ENCODE results near the gene CCDC60. TPM values are rescaled to one million over a fixed set of nuclear protein-coding genes. Genes with fewer than 3 reads are reported as not detected.

The CCDC60 gene
- total RNA-seq, 1 donor: not detected

DNA sequence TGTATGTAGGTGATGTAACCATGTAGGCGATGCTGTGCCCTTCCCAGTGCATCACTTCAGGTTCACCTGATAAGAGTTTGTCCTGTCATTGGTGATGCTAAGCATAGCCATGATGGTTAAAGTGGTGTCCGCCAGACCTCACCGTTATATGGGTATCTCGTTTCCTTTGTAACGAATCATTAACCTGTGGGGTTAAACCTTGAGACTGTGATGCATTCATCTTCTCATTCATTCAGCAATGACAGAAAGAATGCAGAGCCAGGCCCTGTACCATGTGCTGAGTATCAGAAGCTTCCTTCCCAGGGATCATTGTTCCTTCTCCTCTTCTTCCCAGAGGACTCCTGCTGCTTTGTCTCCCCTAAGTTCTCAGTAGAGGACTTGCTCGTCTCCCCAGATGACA lies 84.9 kb downstream of the CCDC60 start:
- TF ChIP-seq, protein P1, sequence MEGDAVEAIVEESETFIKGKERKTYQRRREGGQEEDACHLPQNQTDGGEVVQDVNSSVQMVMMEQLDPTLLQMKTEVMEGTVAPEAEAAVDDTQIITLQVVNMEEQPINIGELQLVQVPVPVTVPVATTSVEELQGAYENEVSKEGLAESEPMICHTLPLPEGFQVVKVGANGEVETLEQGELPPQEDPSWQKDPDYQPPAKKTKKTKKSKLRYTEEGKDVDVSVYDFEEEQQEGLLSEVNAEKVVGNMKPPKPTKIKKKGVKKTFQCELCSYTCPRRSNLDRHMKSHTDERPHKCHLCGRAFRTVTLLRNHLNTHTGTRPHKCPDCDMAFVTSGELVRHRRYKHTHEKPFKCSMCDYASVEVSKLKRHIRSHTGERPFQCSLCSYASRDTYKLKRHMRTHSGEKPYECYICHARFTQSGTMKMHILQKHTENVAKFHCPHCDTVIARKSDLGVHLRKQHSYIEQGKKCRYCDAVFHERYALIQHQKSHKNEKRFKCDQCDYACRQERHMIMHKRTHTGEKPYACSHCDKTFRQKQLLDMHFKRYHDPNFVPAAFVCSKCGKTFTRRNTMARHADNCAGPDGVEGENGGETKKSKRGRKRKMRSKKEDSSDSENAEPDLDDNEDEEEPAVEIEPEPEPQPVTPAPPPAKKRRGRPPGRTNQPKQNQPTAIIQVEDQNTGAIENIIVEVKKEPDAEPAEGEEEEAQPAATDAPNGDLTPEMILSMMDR (IDR thresholded peaks at IDR 0.05; ENCODE audit: insufficient read depth, low read length): no peak
- no peak for DNase-seq (ENCODE audit: low read depth)
- no peak overlapping the region for H3K4me3 ChIP-seq (ENCODE audit: low read depth, low read length)

DNA sequence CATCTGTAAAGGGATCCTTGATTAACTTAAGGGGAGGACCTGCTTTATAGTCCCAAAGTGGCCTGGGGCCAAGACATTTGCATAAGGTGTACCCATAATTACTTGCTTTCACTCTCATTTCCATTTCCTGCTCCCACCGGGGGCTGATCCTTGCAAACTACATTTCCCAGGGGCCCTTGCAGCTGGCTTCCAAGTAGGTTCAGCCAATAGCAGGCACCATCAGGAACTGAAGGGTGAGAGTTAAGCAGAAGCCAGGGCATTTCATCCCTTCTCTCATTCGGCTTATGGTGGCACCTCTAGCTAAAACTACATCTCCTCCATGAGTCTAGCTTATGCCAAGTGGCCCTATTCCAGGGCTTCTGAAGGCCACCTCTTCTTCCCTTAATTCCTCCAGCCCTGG lies 88.8 kb downstream of the CCDC60 start:
- H3K4me3 ChIP-seq (ENCODE audit: low read depth, low read length): no peak overlapping the region
- no peak for DNase-seq (ENCODE audit: low read depth)
- TF ChIP-seq, protein P1 (IDR thresholded peaks at IDR 0.05; ENCODE audit: insufficient read depth, low read length): no peak

DNA sequence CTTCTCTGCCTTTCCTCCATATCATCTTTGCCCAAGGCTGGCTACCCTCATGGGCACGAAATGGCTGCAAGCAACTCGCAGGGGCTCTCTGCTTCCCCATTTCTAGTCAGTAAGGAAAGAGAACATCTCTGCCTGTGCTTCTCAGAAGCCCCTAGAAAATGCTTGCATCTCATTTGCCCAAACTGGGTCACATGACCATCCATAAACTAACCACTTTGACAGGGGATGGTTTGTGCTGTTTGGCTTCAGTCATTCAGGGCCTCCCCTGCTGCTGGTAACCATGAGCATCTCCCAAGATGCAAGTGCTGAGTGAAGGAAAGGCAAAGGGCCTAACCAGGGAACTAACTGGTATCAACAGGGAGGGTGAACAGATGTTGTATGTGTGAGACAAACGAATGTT lies 91.1 kb downstream of the CCDC60 start:
- no peak overlapping the region for H3K4me3 ChIP-seq (ENCODE audit: low read depth, low read length)
- no peak for DNase-seq (ENCODE audit: low read depth)
- TF ChIP-seq, protein P1 (IDR thresholded peaks at IDR 0.05; ENCODE audit: insufficient read depth, low read length): no peak

DNA sequence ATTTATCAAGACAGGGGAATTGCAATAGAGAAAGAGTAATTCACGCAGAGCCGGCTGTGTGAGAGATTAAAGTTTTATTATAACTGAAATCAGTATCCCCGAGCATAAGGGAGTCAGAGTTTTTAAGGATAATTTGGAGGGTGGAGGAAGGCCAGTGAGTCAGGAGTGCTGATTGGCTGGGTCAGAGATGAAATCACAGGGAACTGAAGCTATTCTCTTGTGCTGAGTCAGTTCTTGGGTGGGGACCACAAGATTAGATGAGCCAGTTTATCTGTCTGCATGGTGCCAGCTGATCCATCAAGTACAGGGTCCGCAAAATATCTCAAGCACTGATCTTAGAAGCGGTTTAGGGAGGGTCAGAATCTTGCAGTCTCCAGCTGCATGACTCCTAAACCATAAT lies 96.6 kb downstream of the CCDC60 start:
- H3K4me3 ChIP-seq (ENCODE audit: low read depth, low read length): no peak overlapping the region
- TF ChIP-seq, protein P1 (IDR thresholded peaks at IDR 0.05; ENCODE audit: insufficient read depth, low read length): no peak
- no peak for DNase-seq (ENCODE audit: low read depth)

DNA sequence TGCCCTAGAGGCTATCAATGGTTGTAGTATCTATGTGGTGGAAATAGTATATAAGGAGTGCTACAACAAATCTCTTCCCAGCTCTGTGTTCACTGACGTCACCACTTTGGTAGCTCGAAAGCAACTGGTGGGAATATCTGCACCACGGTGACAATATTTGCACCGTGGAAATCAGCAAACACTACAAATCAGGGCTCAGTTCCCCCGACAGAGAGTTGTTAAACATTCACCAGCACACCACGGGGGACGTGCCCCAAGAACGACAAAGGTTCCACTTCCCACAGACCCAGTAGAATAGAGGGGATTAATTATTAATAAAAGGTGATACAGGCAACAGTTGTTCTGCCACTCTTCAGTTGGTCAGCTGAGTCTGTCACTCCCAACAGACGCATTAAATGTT lies 98.4 kb downstream of the CCDC60 start:
- no peak for DNase-seq (ENCODE audit: low read depth)
- H3K4me3 ChIP-seq (ENCODE audit: low read depth, low read length): no peak overlapping the region
- TF ChIP-seq, protein P1 (IDR thresholded peaks at IDR 0.05; ENCODE audit: insufficient read depth, low read length): no peak

- no peak overlapping the region for H3K4me3 ChIP-seq (ENCODE audit: low read depth, low read length)
- TF ChIP-seq, protein P1 (IDR thresholded peaks at IDR 0.05; ENCODE audit: insufficient read depth, low read length): no peak
- DNase-seq (ENCODE audit: low read depth): no peak
These were observed 106.4 kb downstream of the CCDC60 start for GRCh38 chr12:119440803-119441360.

GRCh38 chr12:119444462-119445044 lies 110.0 kb downstream of the CCDC60 start:
- H3K4me3 ChIP-seq (ENCODE audit: low read depth, low read length): no peak overlapping the region
- DNase-seq (ENCODE audit: low read depth): peak; percentile 43
- TF ChIP-seq, protein P1 (IDR thresholded peaks at IDR 0.05; ENCODE audit: insufficient read depth, low read length): peak; percentile 64
